AML-193 (cell line): ENCODE data around the gene BBS5.
"Not testable (repeated sequence)": the region's sequence is repeated elsewhere in the genome, so short reads cannot be mapped to it uniquely, and the experiment has no call there.

Experiments
- DNase-seq, 2 experiments: peaks; one replicate each; lab custom pipeline; 2025; lab: John Stamatoyannopoulos, UW

The BBS5 gene

DNA sequence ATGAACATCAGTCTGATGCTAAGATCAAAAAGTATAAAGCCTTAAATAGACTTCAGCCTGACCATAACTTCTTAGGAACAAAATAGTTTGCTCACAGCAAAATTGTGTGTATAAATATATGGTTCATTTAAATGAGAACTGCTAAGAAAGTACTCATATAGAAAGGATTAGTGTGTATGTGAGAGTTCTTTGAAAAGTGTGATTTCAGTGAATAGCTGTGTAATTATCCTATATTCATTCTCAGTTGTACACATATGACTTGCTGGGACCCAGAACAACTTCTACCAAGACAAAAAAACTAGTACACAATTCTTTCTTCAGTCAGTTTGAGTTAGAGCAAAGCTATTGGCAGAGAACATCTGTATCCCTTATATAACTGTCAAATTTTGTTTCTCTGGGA, 7.2 kb downstream of the BBS5 start:
- DNase-seq, result no peak

DNA sequence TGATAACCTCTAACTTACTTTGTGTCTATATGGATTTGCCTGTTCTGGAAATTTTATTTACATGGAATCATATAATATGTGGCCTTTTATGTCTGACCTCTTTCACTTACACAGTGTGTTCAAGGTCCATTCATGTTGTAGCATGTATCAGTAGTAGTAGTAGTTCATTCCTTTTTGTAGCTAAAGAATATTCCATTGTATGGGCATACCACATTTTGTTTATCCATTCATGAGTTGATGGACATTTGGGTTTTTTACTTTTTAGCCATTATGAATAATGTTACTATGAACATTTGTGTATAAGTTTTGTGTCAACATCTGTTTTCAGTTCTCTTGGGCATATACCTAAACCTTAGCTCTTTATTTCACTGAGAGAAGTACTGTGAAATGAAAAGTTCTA, 11.5 kb downstream of the BBS5 start:
- DNase-seq, result no peak

DNA sequence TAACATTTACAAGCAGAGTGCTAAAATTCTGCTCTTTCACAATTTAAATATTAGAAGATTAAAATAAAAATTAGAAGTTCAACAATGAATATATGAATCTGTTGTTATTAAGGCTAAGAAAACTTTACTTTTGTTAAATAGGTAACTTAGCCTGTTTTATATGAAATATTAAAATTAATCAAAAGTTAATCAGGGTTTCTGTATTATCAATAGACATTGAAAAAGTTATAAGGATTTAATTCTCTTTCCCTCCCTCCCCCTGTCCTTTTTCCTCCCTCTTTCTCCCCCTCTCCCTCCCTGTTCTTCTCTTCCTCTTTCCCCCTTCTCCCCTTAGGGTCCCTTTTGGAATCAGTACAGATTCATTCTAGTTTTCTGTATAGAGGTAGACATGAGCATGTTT, 12.1 kb downstream of the BBS5 start:
- no peak for DNase-seq

DNA sequence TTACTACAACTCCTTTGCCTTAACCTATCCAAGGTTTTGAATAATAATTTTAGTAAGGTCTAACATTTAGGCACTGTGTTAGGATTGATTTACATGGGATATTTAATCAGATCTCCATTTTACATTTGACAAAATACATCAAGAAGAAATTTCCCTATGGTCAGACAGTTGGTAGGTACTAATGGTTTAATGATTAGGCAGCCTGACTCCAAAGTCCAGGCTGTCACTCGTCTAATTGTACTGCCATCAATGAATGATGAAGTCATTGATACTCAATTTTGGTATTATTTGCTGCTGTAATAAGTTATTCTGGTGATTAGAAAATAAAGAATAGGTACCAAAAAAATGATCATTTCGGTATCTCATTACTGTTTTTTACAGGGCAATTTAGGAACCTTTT, 14.1 kb downstream of the BBS5 start:
- no peak for DNase-seq

DNA sequence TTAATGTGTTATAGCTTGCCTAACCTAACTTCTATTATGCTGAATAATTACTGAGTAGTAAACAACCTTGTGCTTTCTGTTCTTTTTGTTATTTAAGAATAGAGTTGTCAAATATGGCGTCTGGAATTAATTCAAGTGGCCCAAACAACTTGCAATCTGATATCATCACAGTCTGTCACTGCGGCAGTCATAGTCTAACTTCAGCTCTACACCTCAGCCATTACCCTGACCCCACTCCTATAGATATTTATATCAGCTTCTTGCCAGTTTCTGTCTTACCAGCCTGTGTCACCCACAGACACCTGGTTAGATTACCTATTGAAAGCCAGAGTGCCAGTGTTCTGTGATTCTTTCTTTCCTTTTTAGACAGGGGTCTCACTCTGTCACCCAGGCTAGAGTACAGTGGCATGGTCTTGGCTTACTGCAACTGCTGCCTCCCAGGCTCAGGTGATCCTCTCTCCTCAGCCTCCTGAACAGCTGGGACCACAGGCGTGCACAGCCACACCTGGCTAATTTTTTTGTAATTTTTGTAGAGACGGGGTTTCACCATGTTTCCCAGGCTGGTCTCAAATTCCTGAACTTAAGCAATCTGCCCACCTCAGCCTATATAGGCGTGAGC, 16.1 kb downstream of the BBS5 start:
- DNase-seq, result no peak

DNA sequence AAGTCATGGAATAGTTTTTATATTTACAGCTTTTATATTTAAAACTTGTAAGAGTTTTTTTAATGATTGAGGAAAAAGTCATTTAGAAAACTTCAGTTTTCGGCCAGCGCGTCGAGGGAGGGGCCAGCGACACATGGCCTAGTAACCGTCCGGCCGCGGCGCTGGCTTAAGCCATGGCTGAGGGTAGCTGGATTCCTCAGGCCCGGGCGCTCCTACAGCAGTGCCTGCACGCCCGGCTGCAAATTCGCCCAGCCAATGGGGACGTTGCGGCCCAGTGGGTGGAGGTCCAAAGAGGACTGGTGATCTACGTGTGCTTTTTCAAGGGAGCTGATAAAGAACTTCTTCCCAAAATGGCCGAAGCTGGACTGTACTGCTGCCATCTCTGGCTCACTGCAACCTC, 25.4 kb downstream of the BBS5 start:
- DNase-seq, result no peak

DNA sequence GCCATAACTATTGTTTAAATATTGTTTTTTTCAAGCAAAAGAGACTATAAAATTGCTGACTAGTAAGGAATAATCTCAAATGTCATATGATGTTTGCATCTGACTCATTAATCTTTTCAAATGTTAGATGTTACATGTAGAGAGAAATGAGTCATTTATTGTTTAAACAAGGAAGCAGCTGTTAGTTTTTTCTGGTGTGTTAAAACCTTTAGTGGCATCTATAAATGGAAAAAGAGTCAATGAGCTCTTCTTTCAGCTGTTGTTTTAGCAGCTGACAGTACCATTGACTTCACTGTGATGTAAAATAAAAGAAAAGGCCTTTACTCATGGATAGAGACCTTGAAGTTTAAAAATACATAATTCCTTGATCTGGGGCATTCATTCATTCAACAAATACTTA, 28.4 kb downstream of the BBS5 start:
- no peak for DNase-seq

DNA sequence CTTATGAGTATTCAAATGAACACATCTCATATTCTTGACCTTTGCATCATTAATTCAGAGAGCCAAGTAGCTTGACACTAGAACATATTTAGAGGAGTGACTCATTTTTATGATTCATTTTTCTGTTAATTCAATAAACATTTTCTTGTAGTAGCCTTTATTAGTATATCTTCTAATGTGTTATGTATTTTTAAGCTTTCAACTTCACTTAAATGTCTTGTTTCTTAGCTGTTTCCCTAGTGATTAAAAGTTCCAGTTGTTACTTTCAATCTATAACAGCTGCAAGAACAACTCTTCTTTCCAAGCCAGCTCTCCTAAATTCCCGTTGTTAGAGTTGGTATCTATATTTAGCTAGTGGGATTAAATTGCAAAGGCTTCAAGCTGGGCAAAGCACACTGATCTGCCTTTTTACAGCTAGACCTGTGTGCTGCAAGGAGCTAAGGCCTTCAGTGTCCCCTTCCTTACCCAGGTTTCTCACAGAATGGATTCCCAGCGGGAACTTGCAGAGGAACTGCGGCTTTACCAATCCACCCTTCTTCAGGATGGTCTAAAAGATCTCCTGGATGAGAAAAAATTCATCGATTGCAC, 30.1 kb downstream of the BBS5 start, which contains the start of gene KLHL41:
Gene KLHL41 (plus strand): TSS at position 405 of the 588 bp plus-strand sequence. CDS start 77 bp downstream, at position 482.
- no peak for DNase-seq

DNA sequence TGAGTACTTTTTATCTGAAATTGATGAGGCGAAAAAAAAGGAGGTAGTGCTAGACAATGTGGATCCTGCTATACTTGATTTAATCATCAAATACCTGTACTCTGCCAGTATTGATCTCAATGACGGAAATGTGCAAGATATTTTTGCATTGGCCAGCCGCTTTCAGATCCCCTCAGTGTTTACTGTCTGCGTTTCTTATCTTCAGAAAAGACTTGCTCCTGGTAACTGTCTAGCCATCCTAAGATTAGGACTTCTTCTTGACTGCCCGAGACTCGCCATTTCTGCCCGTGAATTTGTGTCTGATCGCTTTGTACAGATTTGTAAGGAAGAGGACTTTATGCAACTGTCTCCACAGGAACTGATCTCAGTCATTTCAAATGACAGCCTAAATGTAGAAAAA, 30.7 kb downstream of the BBS5 start:
- no peak for DNase-seq

DNA sequence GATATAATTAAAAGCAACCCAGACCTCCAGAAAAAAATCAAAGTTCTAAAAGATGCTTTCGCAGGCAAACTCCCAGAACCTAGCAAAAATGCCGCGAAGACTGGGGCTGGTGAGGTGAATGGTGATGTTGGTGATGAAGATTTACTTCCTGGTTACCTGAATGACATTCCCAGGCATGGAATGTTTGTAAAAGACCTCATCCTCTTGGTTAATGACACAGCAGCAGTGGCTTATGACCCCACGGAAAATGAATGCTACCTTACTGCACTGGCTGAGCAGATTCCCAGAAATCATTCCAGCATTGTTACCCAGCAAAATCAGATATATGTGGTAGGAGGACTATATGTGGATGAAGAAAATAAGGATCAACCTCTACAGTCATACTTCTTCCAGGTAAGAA, 31.2 kb downstream of the BBS5 start:
- no peak for DNase-seq

DNA sequence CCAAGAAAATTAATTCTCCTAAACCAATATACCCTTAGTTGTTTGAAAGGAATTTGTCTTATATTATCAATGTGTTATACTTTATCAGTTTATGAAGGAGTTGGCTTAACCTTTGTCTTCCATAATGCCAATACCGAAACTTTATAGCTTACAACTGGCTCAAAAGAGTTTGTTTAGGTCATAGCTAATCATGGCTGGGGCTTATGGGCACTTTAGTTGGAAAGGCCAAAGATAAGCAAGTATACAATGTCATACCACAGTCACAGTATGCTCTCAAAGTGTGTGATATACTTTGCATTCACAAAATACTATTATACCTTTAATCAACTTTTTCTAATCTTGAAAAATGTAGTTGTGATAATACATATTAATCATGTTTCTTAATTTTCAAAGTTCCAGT, 32.5 kb downstream of the BBS5 start:
- no peak for DNase-seq

DNA sequence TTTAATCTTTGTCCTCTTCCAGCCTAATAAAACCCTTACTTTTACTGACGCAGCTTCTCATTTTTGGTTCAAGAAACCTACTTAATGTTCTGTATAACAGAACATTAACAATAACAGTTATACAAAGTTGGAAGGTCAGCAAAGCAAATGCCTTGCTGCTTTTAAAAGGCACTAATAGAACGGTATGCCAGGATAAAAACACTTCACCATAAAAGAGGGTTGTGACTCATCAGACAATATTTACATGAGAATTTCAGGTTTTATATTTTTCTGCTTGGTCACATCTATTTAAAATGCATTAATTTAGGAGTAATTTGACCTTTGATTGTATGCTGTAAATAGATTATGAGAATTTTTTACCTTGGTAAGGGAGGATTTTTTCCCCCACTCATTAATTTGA, 33.2 kb downstream of the BBS5 start:
- DNase-seq, result no peak

DNA sequence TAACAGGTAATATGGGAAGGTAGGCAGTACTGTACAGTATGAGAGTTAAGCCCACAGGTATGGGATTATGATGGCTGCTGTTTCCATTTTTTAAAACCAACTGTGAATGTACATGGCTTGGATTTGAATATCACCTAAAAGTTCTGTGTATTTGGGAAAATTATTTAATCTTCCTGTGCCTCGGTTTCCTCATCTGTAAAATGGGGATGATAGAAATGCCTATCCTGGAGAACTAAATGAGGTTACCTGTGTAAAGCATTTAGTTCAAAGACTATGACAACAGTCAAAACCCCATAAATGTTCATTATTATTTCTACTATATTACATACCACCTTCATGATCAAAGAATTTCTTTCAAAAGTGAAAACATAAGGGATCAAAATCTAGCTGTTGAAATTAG, 33.8 kb downstream of the BBS5 start:
- DNase-seq, result no peak

DNA sequence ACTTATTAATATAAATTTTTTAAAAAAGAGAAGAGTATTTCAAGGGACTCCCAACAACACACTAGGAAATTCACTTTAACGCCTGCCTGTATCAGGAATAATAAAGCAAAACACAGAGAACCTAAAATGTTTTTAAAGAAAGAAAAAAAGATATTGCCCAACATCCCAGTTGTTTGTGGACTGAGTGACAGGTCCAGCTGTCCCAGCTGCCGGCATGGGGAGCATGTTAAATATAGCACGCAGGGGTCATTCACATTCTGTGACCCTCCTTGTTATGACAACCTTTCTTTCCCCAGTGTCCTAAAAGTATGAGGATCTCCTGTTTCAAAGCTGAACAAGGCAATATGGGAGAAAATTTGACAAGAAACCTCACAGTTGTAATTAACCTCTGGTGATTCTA, 34.6 kb downstream of the BBS5 start:
- DNase-seq, result no peak

DNA sequence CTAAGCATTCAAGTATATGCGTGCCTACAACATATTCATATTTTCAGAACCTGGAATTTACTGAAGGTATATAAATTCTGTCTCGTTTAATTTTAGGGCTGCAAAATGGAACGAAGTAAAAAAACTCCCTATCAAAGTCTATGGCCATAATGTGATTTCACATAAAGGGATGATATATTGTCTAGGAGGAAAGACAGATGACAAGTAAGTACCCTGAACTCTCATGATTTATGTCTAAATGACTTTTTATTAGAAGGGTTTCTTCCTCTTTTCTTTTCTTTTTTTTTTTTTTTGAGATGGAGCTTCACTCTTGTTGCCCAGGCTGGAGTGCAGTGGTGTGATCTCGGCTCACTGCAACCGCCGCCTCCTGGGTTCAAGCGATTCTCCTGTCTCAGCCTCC, 35.5 kb downstream of the BBS5 start:
- DNase-seq, result not testable (repeated sequence)

DNA sequence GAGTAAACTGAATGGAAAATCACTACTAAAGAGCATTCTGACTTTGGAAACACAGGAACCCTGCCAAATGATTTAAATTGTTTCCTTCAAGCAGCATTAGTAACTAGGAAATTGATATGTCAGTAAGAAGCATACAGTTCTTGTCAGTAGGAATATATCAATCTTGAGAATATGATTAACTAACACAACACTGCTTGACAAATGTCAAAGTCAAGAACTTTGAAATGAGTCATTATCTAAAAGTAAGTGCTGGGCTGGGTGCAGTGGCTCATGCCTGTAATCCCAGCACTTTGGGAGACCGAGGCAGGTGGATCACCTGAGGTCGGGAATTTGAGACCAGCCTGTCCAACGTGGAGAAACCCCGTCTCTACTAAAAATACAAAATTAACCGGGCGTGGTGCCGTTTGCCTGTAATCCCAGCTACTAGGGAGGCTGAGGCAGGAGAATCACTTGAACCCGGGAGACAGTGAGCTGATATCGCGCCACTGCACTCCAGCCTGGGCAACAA, 37.2 kb downstream of the BBS5 start:
- DNase-seq, result not testable (repeated sequence)

DNA sequence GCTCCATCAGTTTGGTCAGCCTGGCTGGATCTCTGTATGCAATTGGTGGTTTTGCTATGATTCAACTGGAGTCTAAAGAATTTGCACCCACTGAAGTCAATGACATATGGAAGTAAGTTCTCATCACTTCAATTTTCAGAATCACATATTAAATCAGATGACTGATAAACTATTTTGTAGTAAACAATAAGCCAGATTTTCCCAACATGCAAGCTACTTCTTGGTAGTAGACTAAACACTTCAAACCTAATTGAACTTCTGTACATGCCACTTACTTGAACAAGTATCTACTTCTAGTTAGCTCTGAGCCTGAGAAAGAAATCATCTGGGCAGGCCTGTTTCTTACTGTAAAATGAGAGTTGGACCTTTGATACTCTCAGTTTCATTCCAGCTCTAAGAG, 41.6 kb downstream of the BBS5 start:
- no peak for DNase-seq

DNA sequence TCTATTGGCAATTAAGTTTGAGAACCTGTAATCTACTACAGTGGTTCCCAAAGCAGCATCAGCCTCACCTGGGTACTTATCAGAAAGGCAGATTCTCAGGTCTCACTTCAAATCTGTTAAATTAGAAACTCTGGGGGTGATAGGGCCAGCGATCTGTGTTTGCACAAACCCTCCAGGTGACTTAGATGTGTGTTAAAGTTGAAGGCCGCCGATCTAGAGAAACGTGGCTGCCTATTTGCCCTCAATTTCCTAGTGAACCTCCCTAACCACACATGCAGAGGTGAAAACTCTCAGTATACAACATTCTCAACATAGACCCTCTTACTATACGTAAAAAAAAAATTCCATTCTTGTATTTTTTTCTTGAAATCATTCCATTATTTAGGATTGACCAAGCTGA, 44.4 kb downstream of the BBS5 start:
- DNase-seq, result no peak

DNA sequence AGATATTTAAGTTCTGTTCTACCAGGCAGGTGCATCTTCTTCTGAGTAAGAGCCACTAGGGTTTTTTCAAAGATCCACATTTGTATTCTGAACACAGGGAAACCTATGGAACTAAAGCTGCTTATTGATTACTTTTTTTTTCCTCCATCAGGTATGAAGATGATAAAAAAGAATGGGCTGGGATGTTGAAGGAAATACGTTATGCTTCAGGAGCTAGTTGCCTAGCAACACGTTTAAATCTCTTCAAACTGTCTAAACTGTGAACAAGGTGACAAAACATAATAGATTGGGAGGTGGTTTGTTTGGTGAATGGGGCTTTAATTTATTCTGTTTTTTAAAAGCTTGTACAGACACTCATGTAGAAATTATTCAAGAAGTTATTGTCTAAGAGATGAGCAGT, 46.1 kb downstream of the BBS5 start:
- DNase-seq, result no peak

DNA sequence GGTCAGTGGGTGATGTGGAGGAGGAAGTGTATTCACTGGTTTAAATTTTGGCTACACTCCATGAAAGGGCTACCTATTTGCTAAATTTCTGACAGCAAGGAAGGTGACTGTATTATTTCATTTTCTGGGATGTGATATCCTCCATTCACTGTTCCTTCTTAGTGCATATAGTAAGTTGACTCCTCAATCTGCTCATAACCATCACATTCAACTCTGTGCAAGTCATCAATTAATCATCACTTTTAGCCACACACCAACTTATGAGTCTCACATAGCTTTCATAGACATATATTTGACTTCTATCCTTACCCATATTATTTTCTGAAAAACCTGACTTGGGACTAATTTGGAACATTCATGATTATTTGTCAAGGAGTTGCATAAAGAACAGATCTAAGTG, 47.2 kb downstream of the BBS5 start:
- DNase-seq, result no peak

DNA sequence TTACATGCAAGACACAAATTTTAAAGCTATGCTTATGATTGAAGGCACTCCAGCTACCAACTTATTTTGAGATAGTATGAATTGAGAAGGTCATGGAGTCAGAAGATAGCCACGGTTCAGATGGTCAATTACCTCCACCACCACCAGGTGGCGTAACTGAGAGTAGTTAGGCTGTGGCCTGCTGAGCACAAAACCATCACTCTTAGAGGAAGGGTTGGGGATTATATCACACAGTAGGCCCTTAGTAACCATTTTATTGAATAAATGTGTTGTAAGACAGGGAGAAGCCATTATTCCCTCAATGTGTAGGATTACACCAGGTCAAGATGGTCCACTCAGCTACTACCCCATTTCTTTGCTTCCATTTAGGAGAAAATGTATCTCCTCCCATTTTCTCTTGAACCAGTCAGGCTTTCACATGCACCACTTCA, 49.0 kb downstream of the BBS5 start:
- peak; percentile 55 to 61 for DNase-seq

DNA sequence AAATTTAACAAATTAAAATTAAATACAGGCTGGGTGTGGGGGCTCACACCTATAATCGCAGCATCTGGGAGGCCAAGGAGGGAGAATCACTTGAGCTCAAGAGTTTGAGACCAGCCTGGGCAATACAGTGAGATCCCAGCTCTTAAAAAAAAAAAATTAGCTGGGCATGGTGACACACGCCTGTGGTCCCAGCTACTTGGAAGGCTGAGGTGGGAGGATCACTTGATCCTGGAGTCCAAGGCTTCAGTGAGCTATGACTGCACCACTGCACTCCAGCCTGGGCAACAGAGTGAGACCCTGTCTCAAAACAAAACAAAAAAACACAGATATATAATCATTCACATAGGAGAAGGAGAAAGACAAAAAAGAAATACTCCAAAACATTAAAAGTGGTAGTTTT, 60.2 kb downstream of the BBS5 start:
- DNase-seq, result not testable (repeated sequence)

DNA sequence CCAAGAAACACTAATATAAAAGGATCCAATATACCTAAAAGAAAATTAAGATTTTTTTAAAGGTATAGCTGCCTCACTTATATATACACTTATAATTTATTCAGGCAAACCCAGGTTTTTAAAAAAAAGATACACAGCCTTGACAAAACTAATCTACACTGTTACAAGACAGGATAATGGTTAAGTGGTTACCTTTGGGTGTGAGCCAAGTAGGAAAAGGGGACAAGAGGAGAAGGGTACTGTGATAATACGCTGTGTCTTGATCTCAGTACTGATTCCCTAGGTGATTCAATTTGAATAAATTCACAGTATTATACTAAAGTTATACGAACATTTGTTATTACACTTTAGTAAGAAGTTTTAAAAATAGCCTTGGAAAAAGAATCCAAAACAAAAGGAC, 60.9 kb downstream of the BBS5 start:
- no peak for DNase-seq

DNA sequence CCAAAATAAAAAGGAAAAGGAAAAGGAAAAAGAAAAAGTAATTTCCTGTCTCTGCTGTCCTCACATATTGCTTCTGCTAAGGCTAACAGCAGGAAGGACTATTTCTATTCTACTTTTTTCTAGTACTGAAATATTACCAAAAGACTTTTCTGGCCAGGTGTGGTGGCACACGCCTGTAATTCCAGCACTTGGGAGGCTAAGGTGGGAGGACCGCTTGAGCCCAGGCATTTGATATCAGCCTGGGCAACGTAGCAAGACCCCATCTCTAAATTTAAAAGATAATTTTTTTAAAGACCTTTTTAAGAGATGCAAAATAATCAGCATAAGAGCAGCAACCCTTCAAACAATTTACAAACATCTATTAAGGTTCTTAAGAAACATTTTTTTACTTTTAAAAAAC, 63.1 kb downstream of the BBS5 start:
- DNase-seq, result no peak
